SK-N-MC (cell line): Measurements from ENCODE around the gene JADE2.

ENCODE experiments used
- EZH2 ChIP-seq: fragments of 200-600 bp; sonication (generic); IDR thresholded peaks from one replicate; pipeline ENCODE4 v1.6.1; 2017; ENCODE audit warnings: antibody characterized with exemption
- FOXP2 ChIP-seq: optimal IDR thresholded peaks from 2 replicates; pipeline ENCODE3; 2011; ENCODE audit warnings: mild to moderate bottlenecking, moderate library complexity; ENCODE audit not compliant: insufficient read depth; ENCODE audit errors: extremely low read length, control extremely low read depth
- POLR2AphosphoS5 ChIP-seq: IDR thresholded peaks from 2 replicates; pipeline ENCODE4 v1.6.1; 2012; ENCODE audit warnings: mild to moderate bottlenecking, low read depth, low read length, borderline replicate concordance

GRCh38 chr5:134506054-134507039 is 19.1 kb upstream of the JADE2 start:
- TF ChIP-seq POLR2AphosphoS5 (no peak), EZH2 (no peak), FOXP2 (no peak)
